Measurements from ENCODE around the gene ARHGAP42.
"Not testable (repeated sequence)": the region's sequence is repeated elsewhere in the genome, so short reads cannot be mapped to it uniquely, and the experiment has no call there.

ARHGAP42 gene

GRCh38 chr11:100727410-100727809, 40.3 kb downstream of the ARHGAP42 start:
- DNase-seq: no peak

- DNase-seq: peak; percentile 54
These were observed 43.2 kb downstream of the ARHGAP42 start for GRCh38 chr11:100730266-100730665.

- no peak for DNase-seq
These were observed 44.4 kb downstream of the ARHGAP42 start for GRCh38 chr11:100731471-100731870.

- no peak for DNase-seq
These were observed 45.9 kb downstream of the ARHGAP42 start for GRCh38 chr11:100732949-100733348.

GRCh38 chr11:100734743-100735527, 47.8 kb downstream of the ARHGAP42 start:
- peak; percentile 15 for DNase-seq

GRCh38 chr11:100735949-100736675, 49.0 kb downstream of the ARHGAP42 start:
- DNase-seq: no peak

- DNase-seq: no peak
These were observed 51.7 kb downstream of the ARHGAP42 start for GRCh38 chr11:100738701-100739270.

- peak; percentile 44 for DNase-seq
These were observed 52.6 kb downstream of the ARHGAP42 start for GRCh38 chr11:100739666-100740065.

- DNase-seq: no peak
These were observed 53.4 kb downstream of the ARHGAP42 start for GRCh38 chr11:100740440-100740839.

GRCh38 chr11:100741866-100742625, 55.0 kb downstream of the ARHGAP42 start:
- DNase-seq: no peak

GRCh38 chr11:100746448-100746847, 59.4 kb downstream of the ARHGAP42 start:
- DNase-seq: no peak

GRCh38 chr11:100748153-100748552, 61.1 kb downstream of the ARHGAP42 start:
- no peak for DNase-seq

- not testable (repeated sequence) for DNase-seq
These were observed 62.9 kb downstream of the ARHGAP42 start for GRCh38 chr11:100749887-100750565.

GRCh38 chr11:100750566-100750891, 63.4 kb downstream of the ARHGAP42 start:
- not testable (repeated sequence) for DNase-seq

GRCh38 chr11:100752371-100753171, 65.5 kb downstream of the ARHGAP42 start:
- no peak for DNase-seq

GRCh38 chr11:100753172-100753543, 66.1 kb downstream of the ARHGAP42 start:
- DNase-seq: no peak

GRCh38 chr11:100753571-100753970, 66.5 kb downstream of the ARHGAP42 start:
- no peak for DNase-seq

- DNase-seq: no peak
These were observed 69.5 kb downstream of the ARHGAP42 start for GRCh38 chr11:100756559-100756958.

- DNase-seq: no peak
These were observed 70.6 kb downstream of the ARHGAP42 start for GRCh38 chr11:100757646-100758045.

- DNase-seq: no peak
These were observed 72.0 kb downstream of the ARHGAP42 start for GRCh38 chr11:100759106-100759505.

GRCh38 chr11:100759856-100760255, 72.8 kb downstream of the ARHGAP42 start:
- DNase-seq: no peak

GRCh38 chr11:100760744-100761143, 73.7 kb downstream of the ARHGAP42 start:
- no peak for DNase-seq
